IMR-90 (cell line): ENCODE measurements around the gene ARPC2. TPM values are rescaled to one million over a fixed set of nuclear protein-coding genes. Genes with fewer than 3 reads are reported as not detected.

ENCODE experiments used
- ATAC-seq: fragments of 200-7000 bp; cut with Tn5 transposase; 2 replicates; pipeline ENCODE4 v1.9.1; 2020; ENCODE audit warnings: low read depth, mild to moderate bottlenecking, moderate library complexity
- BruUV-seq: library from RNA; stranded (reverse); fragments of 400-500 nt; replicated peaks from 2 replicates; lab custom pipeline; 2021; lab: Mats Ljungman, UMichigan
- CTCF ChIA-PET: fragments of 300-600 bp; formaldehyde crosslinking; extraction: SDS; loops from one replicate; lab custom pipeline; 2021; ENCODE audit warnings: antibody characterized with exemption; lab: Yijun Ruan, JAX
- POLR2A ChIA-PET: fragments of 300-600 bp; sonication (Branson Sonifier 250); formaldehyde crosslinking; loops from one replicate; lab custom pipeline; 2022; ENCODE audit warnings: antibody characterized with exemption; ENCODE audit not compliant: unreplicated experiment; lab: Charles Lee
- DNase-seq: peaks from one replicate; pipeline ENCODE4 v3.0.0; 2013
- H2AFZ ChIP-seq: replicated peaks from 2 replicates; pipeline ENCODE3; 2013; ENCODE audit warnings: low read length, mild to moderate bottlenecking; ENCODE audit not compliant: poor library complexity
- H2AK5ac ChIP-seq: 2 replicates; pipeline ENCODE4 v1.6.1; 2013; ENCODE audit warnings: low read depth, low read length, inconsistent platforms
- H2AK9ac ChIP-seq: replicated peaks from 2 replicates; pipeline ENCODE3; 2013; ENCODE audit warnings: mild to moderate bottlenecking, low read depth, low read length, moderate library complexity; ENCODE audit not compliant: poor library complexity
- H2BK120ac ChIP-seq: 2 replicates; pipeline ENCODE4 v1.6.1; 2013; ENCODE audit warnings: low read depth, low read length, inconsistent platforms
- H2BK15ac ChIP-seq: 3 replicates; pipeline ENCODE4 v1.6.1; 2013; ENCODE audit warnings: low read depth, low read length, inconsistent platforms
- H2BK20ac ChIP-seq: 2 replicates; pipeline ENCODE4 v1.6.1; 2013; ENCODE audit warnings: low read depth, mild to moderate bottlenecking, inconsistent platforms, low read length, moderate library complexity
- H2BK5ac ChIP-seq: 2 replicates; pipeline ENCODE4 v1.6.1; 2013; ENCODE audit warnings: mild to moderate bottlenecking, low read depth, low read length, inconsistent platforms; ENCODE audit not compliant: poor library complexity, severe bottlenecking
- H3K14ac ChIP-seq: replicated peaks from 2 replicates; pipeline ENCODE4 v1.6.1; 2013; ENCODE audit warnings: low read depth, low read length, inconsistent platforms
- H3K18ac ChIP-seq: 2 replicates; pipeline ENCODE4 v1.6.1; 2013; ENCODE audit warnings: low read depth, low read length, control low read depth
- H3K23ac ChIP-seq: 2 replicates; pipeline ENCODE4 v1.6.1; 2013; ENCODE audit warnings: low read depth, low read length, inconsistent platforms
- H3K27ac ChIP-seq: 2 replicates; pipeline ENCODE4 v1.5.1; 2013; ENCODE audit warnings: mild to moderate bottlenecking, control low read depth, low read length; ENCODE audit not compliant: insufficient read depth
- H3K27me3 ChIP-seq: 2 replicates; pipeline ENCODE4 v1.6.1; 2013; ENCODE audit warnings: low read length; ENCODE audit not compliant: control insufficient read depth, insufficient read depth
- H3K36me3 ChIP-seq: 2 replicates; pipeline ENCODE4 v1.6.1; 2013; ENCODE audit warnings: low read length, mixed read lengths; ENCODE audit not compliant: control insufficient read depth, insufficient read depth
- H3K4ac ChIP-seq: 2 replicates; pipeline ENCODE4 v1.6.1; 2013; ENCODE audit warnings: low read depth, low read length, inconsistent platforms
- H3K4me1 ChIP-seq: 2 replicates; pipeline ENCODE4 v1.6.1; 2013; ENCODE audit warnings: low read length, mixed read lengths; ENCODE audit not compliant: control insufficient read depth, insufficient read depth
- H3K4me2 ChIP-seq: 2 replicates; pipeline ENCODE4 v1.6.1; 2013; ENCODE audit warnings: low read depth, mild to moderate bottlenecking, control low read depth, low read length, moderate library complexity
- H3K4me3 ChIP-seq: 2 replicates; pipeline ENCODE4 v1.5.1; 2013; ENCODE audit warnings: low read depth, mild to moderate bottlenecking, control low read depth, low read length, moderate library complexity; ENCODE audit not compliant: insufficient read depth
- H3K56ac ChIP-seq: 2 replicates; pipeline ENCODE4 v1.6.1; 2013; ENCODE audit warnings: low read length, inconsistent platforms; ENCODE audit not compliant: insufficient read depth; ENCODE audit errors: extremely low read depth
- H3K79me1 ChIP-seq, 2 experiments: 2 replicates each; pipeline ENCODE4 v1.6.1; 2013; ENCODE audit warnings: low read length in 2 of 2, inconsistent platforms in 1 of 2, low read depth in 1 of 2
- H3K9ac ChIP-seq: 2 replicates; pipeline ENCODE4 v1.6.1; 2013; ENCODE audit warnings: low read depth, low read length, control low read depth
- H3K9me1 ChIP-seq: 2 replicates; pipeline ENCODE4 v1.6.1; 2013; ENCODE audit warnings: low read length, inconsistent platforms; ENCODE audit not compliant: insufficient read depth
- H3K9me3 ChIP-seq: 2 replicates; pipeline ENCODE4 v1.6.1; 2013; ENCODE audit warnings: low read length; ENCODE audit not compliant: control insufficient read depth, insufficient read depth
- H4K20me1 ChIP-seq: 2 replicates; pipeline ENCODE4 v1.6.1; 2013; ENCODE audit warnings: low read length, inconsistent platforms; ENCODE audit not compliant: insufficient read depth
- H4K5ac ChIP-seq: 2 replicates; pipeline ENCODE4 v1.6.1; 2013; ENCODE audit warnings: mild to moderate bottlenecking, low read depth, low read length, control low read depth
- H4K8ac ChIP-seq, 2 experiments: 2 replicates each; pipeline ENCODE4 v1.6.1; 2013; ENCODE audit warnings: low read depth in 2 of 2, low read length in 2 of 2, control low read depth in 1 of 2, inconsistent platforms in 1 of 2
- H4K91ac ChIP-seq: 2 replicates; pipeline ENCODE4 v1.6.1; 2013; ENCODE audit warnings: low read depth, low read length, inconsistent platforms; ENCODE audit not compliant: insufficient read depth
- CEBPB ChIP-seq: IDR thresholded peaks from 2 replicates; pipeline ENCODE4 v1.6.1; 2012; ENCODE audit warnings: low read depth, low read length, improper control_type of control experiment
- NFE2L2 ChIP-seq: fragments of 150-350 bp; IDR thresholded peaks from 2 replicates; pipeline ENCODE4 v1.6.1; 2016; ENCODE audit warnings: low read depth, mild to moderate bottlenecking, low read length
- RFX5 ChIP-seq: IDR thresholded peaks from 2 replicates; pipeline ENCODE4 v1.8.0; 2012; ENCODE audit warnings: low read depth, mild to moderate bottlenecking, low read length, moderate library complexity
- WGBS, 2 experiments: methylation state at CpG; one replicate each; pipeline versions ENCODE4 v1.1.5 to v1.1.7; 2013; ENCODE audit warnings: missing lambda C conversion rate in 2 of 2; ENCODE audit not compliant: insufficient read length in 1 of 2; ENCODE audit errors: extremely low coverage in 2 of 2; 5-methylcytosine and 5-hydroxymethylcytosine counted together
- dilution Hi-C: fragments of 300-500 bp; cut with HindIII; formaldehyde crosslinking; loops from one replicate; pipeline ENCODE4 v1.14.3; 2018; ENCODE audit warnings: low sequenced_read_pairs; ENCODE audit not compliant: unreplicated experiment
- in situ Hi-C: fragments of 300-500 bp; cut with MboI; formaldehyde crosslinking; loops from 3 replicates; pipeline ENCODE4 v1.14.3; 2019; ENCODE audit warnings: low sequenced_read_pairs, inconsistent platforms, mixed read lengths
- intact Hi-C: fragments of 100-400 bp; cut with micrococcal nuclease; formaldehyde crosslinking; loops from 2 replicates; pipeline ENCODE4 v1.10.0; 2022
- polyA plus RNA-seq, 3 experiments: library from polyadenylated mRNA; depleted of rRNA; stranded (reverse); fragments of >200 nt; gene quantifications; 2 replicates each; pipeline ENCODE4 v1.2.3, GENCODE V29; 2012; ENCODE audit warnings: low replicate concordance in 1 of 3
- total RNA-seq: library from RNA; depleted of rRNA; stranded (reverse); fragments of >200 nt; gene quantifications from 2 replicates; pipeline ENCODE4 v1.2.3, GENCODE V29; 2012

ARPC2 gene
- total and polyA plus RNA-seq, 2 of the 4 experiments (the other 2 are of a cell fraction) = 561 to 635 TPM

- TF ChIP-seq CEBPB = 0 out of 2 replicates have a peak, but pooled peaks have one; percentile 58
Measured at GRCh38 chr2:218269900-218270720, 53.1 kb downstream of the ARPC2 start, which contains the start of the genes AAMP and PNKD (continued).

- peak overlapping the region; percentile 90 for H3K4me2 ChIP-seq
- H2AFZ ChIP-seq = peak overlapping the region; percentile 84
- peak overlapping the region; percentile 58 for H3K27ac ChIP-seq
- peak overlapping the region; percentile 25 for H2AK5ac ChIP-seq
- peak overlapping the region; percentile 66 for H2AK9ac ChIP-seq
- WGBS, 2 experiments = 5% methylated on average over 20 of the region's 23 CpGs; no CpG with 5 or more reads in 1 of the 2 experiments
- H3K56ac ChIP-seq = peak overlapping the region; percentile 56
- in situ Hi-C loops = loop anchor here (10.0 kb wide), 1 partner anchor 124 kb away; the partner anchor contains the start of gene CTDSP1
- H4K5ac ChIP-seq = 0 out of 2 replicates have a peak overlapping the region, but pooled peaks have one; percentile 26
- H2BK15ac ChIP-seq = no peak overlapping the region
- no peak overlapping the region for H2BK5ac ChIP-seq
- peak overlapping the region; percentile 76 for H3K14ac ChIP-seq
- intact Hi-C loops = loop anchor here (10.0 kb wide), 1 partner anchor 294 kb away; the partner anchor contains the start of genes CNOT9 and USP37
- 0 out of 2 replicates have a peak, but pooled peaks cover 3% of the 10 kb centered on the region for H3K9me1 ChIP-seq
- H3K36me3 ChIP-seq = peaks cover 40% of the 10 kb centered on the region
- no peak overlapping the region for H2BK20ac ChIP-seq
- no peak for ATAC-seq
- peaks cover 10% of the 10 kb centered on the region for H3K4me1 ChIP-seq
- peaks cover 10% of the 10 kb centered on the region; the same call in 1 of the 2 replicates for H4K20me1 ChIP-seq
- CTCF ChIA-PET = interaction anchor here (0.7 to 3.9 kb wide), 5 partner anchors 12 to 27 kb away, joined by 3 to 24 read pairs (median 3); partner anchors contain the start of gene TMBIM1
- H3K9ac ChIP-seq = peak overlapping the region; percentile 73
- peak overlapping the region; percentile 52 to 89 for H4K8ac ChIP-seq
- H4K91ac ChIP-seq = peak overlapping the region; percentile 58
- BruUV-seq = no TSS peak
- H2BK120ac ChIP-seq = no peak overlapping the region; the same call in 1 of the 2 replicates
- H3K4me3 ChIP-seq = peak overlapping the region; percentile 72
- H3K4ac ChIP-seq = peak overlapping the region; percentile 71
- peak overlapping the region; percentile 62; the same call in 1 of the 2 replicates for H3K23ac ChIP-seq
- H3K27me3 ChIP-seq = no peaks in the 10 kb centered on the region
- no peak for TF ChIP-seq NFE2L2
- no peak for TF ChIP-seq RFX5
- no peaks in the 10 kb centered on the region for H3K9me3 ChIP-seq
- POLR2A ChIA-PET = interaction anchor here (0.7 to 1.1 kb wide), 2 partner anchors 26 to 42 kb away, joined by 3 to 4 read pairs; no protein-coding TSS in a partner anchor
- H3K79me1 ChIP-seq = peaks cover 23 to 56% of the 10 kb centered on the region in 2 experiments
- DNase-seq = no peak
- no peak overlapping the region for H3K18ac ChIP-seq
- dilution Hi-C loops = no loop called here
Measured at GRCh38 chr2:218270721-218271486, 53.9 kb downstream of the ARPC2 start.
